H1 (cell line): ENCODE measurements around the gene KLHL10. TPM values are rescaled to one million over a fixed set of nuclear protein-coding genes. Genes with fewer than 3 reads are reported as not detected.

Experiments used
- CTCF ChIA-PET: fragments of 300-600 bp; sonication (Branson Sonifier 250); formaldehyde crosslinking; loops from one replicate; lab custom pipeline; 2021; ENCODE audit not compliant: partially characterized antibody; lab: Charles Lee
- POLR2A ChIA-PET: fragments of 300-600 bp; sonication (Branson Sonifier 250); formaldehyde crosslinking; loops from one replicate; lab custom pipeline; 2021; ENCODE audit warnings: inconsistent platforms; ENCODE audit not compliant: partially characterized antibody; lab: Charles Lee
- DNase-seq, 2 experiments: peaks; one replicate each; pipeline versions ENCODE4 v3.0.0 to v3.0.0-alpha.2; 2010 to 2022; ENCODE audit warnings: low spot score in 2 of 2, low read depth in 1 of 2, mixed read lengths in 1 of 2
- FAIRE-seq: peaks from 2 replicates; lab custom pipeline; 2011; peaks lifted over from hg19 to GRCh38; lab: Jason Lieb, UNC
- H2AFZ ChIP-seq: 2 replicates; pipeline ENCODE4 v1.8.1; 2012; ENCODE audit warnings: low read length, inconsistent platforms
- H2AK5ac ChIP-seq: 2 replicates; pipeline ENCODE4 v1.6.1; 2013; ENCODE audit warnings: low read depth, low read length
- H2BK120ac ChIP-seq: replicated peaks from 2 replicates; pipeline ENCODE3; 2013; ENCODE audit warnings: low read depth, low read length, inconsistent platforms
- H2BK12ac ChIP-seq: 2 replicates; pipeline ENCODE4 v1.6.1; 2013; ENCODE audit warnings: low read depth, low read length
- H2BK15ac ChIP-seq: 2 replicates; pipeline ENCODE4 v1.6.1; 2013; ENCODE audit warnings: low read length
- H2BK20ac ChIP-seq: 2 replicates; pipeline ENCODE4 v1.6.1; 2013; ENCODE audit warnings: low read length
- H2BK5ac ChIP-seq: 2 replicates; pipeline ENCODE4 v1.6.1; 2013; ENCODE audit warnings: low read depth, low read length
- H3K14ac ChIP-seq: 2 replicates; pipeline ENCODE4 v1.6.1; 2013; ENCODE audit warnings: inconsistent platforms; ENCODE audit not compliant: insufficient read length
- H3K18ac ChIP-seq: 2 replicates; pipeline ENCODE4 v1.6.1; 2013; ENCODE audit warnings: low read length; ENCODE audit errors: extremely low read depth
- H3K23ac ChIP-seq: 2 replicates; pipeline ENCODE4 v1.6.1; 2013; ENCODE audit warnings: inconsistent platforms; ENCODE audit not compliant: insufficient read length
- H3K23me2 ChIP-seq: 2 replicates; pipeline ENCODE4 v1.6.1; 2013; ENCODE audit warnings: low read depth, low read length
- H3K27ac ChIP-seq: 2 replicates; pipeline ENCODE4 v1.6.1; 2011; ENCODE audit warnings: low read depth, low read length, inconsistent platforms
- H3K27me3 ChIP-seq, 4 experiments: replicated peaks in 1 of 4; 1 replicate in 1 of 4; 2 replicates in 3 of 4; pipeline versions ENCODE4 v1.6.1 to v1.8.1; 2011 to 2013; ENCODE audit warnings: low read length in 3 of 4, mild to moderate bottlenecking in 3 of 4, inconsistent platforms in 2 of 4, mixed read lengths in 2 of 4, moderate library complexity in 1 of 4; ENCODE audit not compliant: control insufficient read depth in 3 of 4, insufficient read depth in 3 of 4; ENCODE audit errors: extremely low read depth in 1 of 4
- H3K36me3 ChIP-seq, 4 experiments: 2 replicates each; pipeline versions ENCODE4 v1.6.1 to v1.8.1; 2011 to 2013; ENCODE audit warnings: mild to moderate bottlenecking in 4 of 4, low read length in 3 of 4, moderate library complexity in 2 of 4, control low read depth in 1 of 4, inconsistent platforms in 1 of 4; ENCODE audit not compliant: insufficient read depth in 4 of 4, control insufficient read depth in 2 of 4
- H3K4ac ChIP-seq: replicated peaks from 2 replicates; pipeline ENCODE3; 2013; ENCODE audit warnings: low read length, low read depth, mixed read lengths, inconsistent platforms; ENCODE audit not compliant: insufficient read length
- H3K4me1 ChIP-seq, 4 experiments: replicated peaks in 1 of 4; 1 replicate in 1 of 4; 2 replicates in 3 of 4; pipeline versions ENCODE4 v1.6.1 to v1.8.1; 2011 to 2013; ENCODE audit warnings: low read length in 3 of 4, inconsistent platforms in 2 of 4, mixed read lengths in 1 of 4; ENCODE audit not compliant: insufficient read depth in 4 of 4, control insufficient read depth in 3 of 4
- H3K4me2 ChIP-seq, 2 experiments: 2 replicates each; pipeline versions ENCODE4 v1.6.1 to v1.8.1; 2011 to 2013; ENCODE audit warnings: low read depth in 2 of 2, low read length in 2 of 2, control low read depth in 1 of 2, inconsistent platforms in 1 of 2, mild to moderate bottlenecking in 1 of 2; ENCODE audit not compliant: insufficient read depth in 1 of 2
- H3K4me3 ChIP-seq, 4 experiments: fragments of 200-600, 300-600 bp in 1 of 4; sonication (generic), shearing (Covaris generic), sonication (Bioruptor Twin) in 1 of 4; 2 replicates each; pipeline versions ENCODE4 v1.5.1 to v1.8.1; 2011 to 2016; ENCODE audit warnings: low read length in 4 of 4, low read depth in 3 of 4, control low read depth in 2 of 4, inconsistent platforms in 2 of 4, mild to moderate bottlenecking in 2 of 4, mixed read lengths in 1 of 4, moderate library complexity in 1 of 4; ENCODE audit not compliant: insufficient read depth in 2 of 4; ENCODE audit errors: extremely low read depth in 1 of 4
- H3K56ac ChIP-seq: replicated peaks from 2 replicates; pipeline ENCODE3; 2013; ENCODE audit warnings: low read depth, mild to moderate bottlenecking, mixed read lengths, low read length, inconsistent platforms; ENCODE audit not compliant: insufficient read length
- H3K79me1 ChIP-seq: 2 replicates; pipeline ENCODE4 v1.6.1; 2013; ENCODE audit warnings: low read depth, low read length, control low read depth
- H3K79me2 ChIP-seq, 2 experiments: 2 replicates each; pipeline versions ENCODE4 v1.6.1 to v1.8.1; 2012 to 2013; ENCODE audit warnings: low read length in 2 of 2, mild to moderate bottlenecking in 2 of 2, inconsistent platforms in 1 of 2; ENCODE audit not compliant: insufficient read depth in 2 of 2, control insufficient read depth in 1 of 2
- H3K9ac ChIP-seq, 4 experiments: replicated peaks in 1 of 4; 1 replicate in 1 of 4; 2 replicates in 3 of 4; pipeline versions ENCODE4 v1.6.1 to v1.8.1; 2011 to 2013; ENCODE audit warnings: low read depth in 3 of 4, low read length in 3 of 4, control low read depth in 2 of 4, mild to moderate bottlenecking in 2 of 4, moderate library complexity in 2 of 4, inconsistent platforms in 1 of 4; ENCODE audit errors: extremely low read depth in 1 of 4
- H3K9me3 ChIP-seq, 2 experiments: 2 replicates each; pipeline versions ENCODE4 v1.6.1 to v1.8.1; 2012 to 2013; ENCODE audit warnings: mild to moderate bottlenecking in 2 of 2, moderate library complexity in 2 of 2, control low read depth in 1 of 2, inconsistent platforms in 1 of 2, low read depth in 1 of 2, low read length in 1 of 2, mixed read lengths in 1 of 2; ENCODE audit not compliant: insufficient read depth in 2 of 2
- H4K20me1 ChIP-seq, 2 experiments: replicated peaks in 1 of 2; 2 replicates each; pipeline versions ENCODE3 to v1.8.1; 2011 to 2013; ENCODE audit warnings: inconsistent platforms in 2 of 2, low read length in 2 of 2, mild to moderate bottlenecking in 1 of 2; ENCODE audit not compliant: insufficient read depth in 2 of 2, control insufficient read depth in 1 of 2
- H4K5ac ChIP-seq: 2 replicates; pipeline ENCODE4 v1.6.1; 2013; ENCODE audit warnings: low read length, low read depth, mixed read lengths, inconsistent platforms; ENCODE audit not compliant: insufficient read length
- H4K8ac ChIP-seq: 2 replicates; pipeline ENCODE4 v1.8.0; 2013; ENCODE audit warnings: mild to moderate bottlenecking, moderate library complexity, low read length, inconsistent platforms; ENCODE audit not compliant: insufficient read depth; ENCODE audit errors: extremely low read depth
- H4K91ac ChIP-seq: replicated peaks from 2 replicates; pipeline ENCODE3; 2013; ENCODE audit warnings: low read length, mixed read lengths, inconsistent platforms; ENCODE audit not compliant: insufficient read length
- ASH2L ChIP-seq: fragments of 200-600, 300-600 bp; sonication (generic); IDR thresholded peaks from one replicate; pipeline ENCODE4 v1.7.1; 2017; ENCODE audit warnings: low read length
- BCL11A ChIP-seq, 2 experiments: IDR thresholded peaks; one replicate each; pipeline ENCODE4 v1.6.1; 2011; ENCODE audit warnings: low read depth in 2 of 2, low read length in 2 of 2, mild to moderate bottlenecking in 2 of 2
- EP300 ChIP-seq, 2 experiments: IDR thresholded peaks; 1 replicate in 1 of 2; 2 replicates in 1 of 2; pipeline ENCODE4 v1.6.1; 2011 to 2012; ENCODE audit warnings: low read depth in 2 of 2, low read length in 2 of 2, mild to moderate bottlenecking in 2 of 2, borderline replicate concordance in 1 of 2, inconsistent platforms in 1 of 2, moderate library complexity in 1 of 2
- GTF2F1 ChIP-seq: IDR thresholded peaks from 2 replicates; pipeline ENCODE4 v1.6.1; 2012; ENCODE audit warnings: low read depth, low read length, improper control_type of control experiment, borderline replicate concordance
- MAX ChIP-seq: IDR thresholded peaks from 2 replicates; pipeline ENCODE4 v1.6.1; 2012; ENCODE audit warnings: inconsistent platforms
- SIN3A ChIP-seq, 2 experiments: IDR thresholded peaks in 1 of 2; conservative IDR thresholded peaks in 1 of 2; 2 replicates each; pipeline ENCODE4 v1.6.1; 2011 to 2012; ENCODE audit warnings: low read length in 2 of 2, improper control_type of control experiment in 1 of 2, low read depth in 1 of 2, mild to moderate bottlenecking in 1 of 2
- SP4 ChIP-seq: IDR thresholded peaks from 2 replicates; pipeline ENCODE4 v1.6.1; 2012; ENCODE audit warnings: low read length, inconsistent platforms
- YY1 ChIP-seq: IDR thresholded peaks from 2 replicates; pipeline ENCODE4 v1.6.1; 2011; ENCODE audit warnings: low read depth, mild to moderate bottlenecking, low read length
- WGBS, 2 experiments: shearing (Covaris generic) in 1 of 2; methylation state at CpG; one replicate each; pipeline versions ENCODE4 v1.1.6 to v1.1.7; 2013 to 2015; ENCODE audit warnings: low lambda C conversion rate in 2 of 2, mixed read lengths in 2 of 2, inconsistent platforms in 1 of 2, low coverage in 1 of 2, missing lambda C conversion rate in 1 of 2; ENCODE audit not compliant: insufficient replicate concordance in 2 of 2, insufficient coverage in 1 of 2, insufficient read length in 1 of 2; ENCODE audit errors: extremely low coverage in 1 of 2, missing lambda C conversion rate in 1 of 2; 5-methylcytosine and 5-hydroxymethylcytosine counted together
- polyA plus RNA-seq, 7 experiments: library from polyadenylated mRNA; depleted of rRNA in 3 of 7; stranded (reverse) in 5 of 7; unstranded in 2 of 7; fragments of >200 nt in 5 of 7; fragments of 200-250 nt in 2 of 7; gene quantifications; 1 replicate in 5 of 7; 2 replicates in 1 of 7; 4 replicates in 1 of 7; pipeline versions ENCODE4 v1.2.1 to v1.2.3, GENCODE V29; 2011 to 2013; ENCODE audit warnings: missing spikeins in 2 of 7, mixed read lengths in 2 of 7
- total RNA-seq: library from RNA; stranded (reverse); fragmentation: NEBNext Ultra II Directional; extraction: Animal tissue kit (Norgen Biotek cat#: 25700); gene quantifications from 2 replicates; pipeline ENCODE4 v1.2.1, GENCODE V29; 2021

Gene KLHL10
- total and polyA plus RNA-seq, 2 of the 8 experiments (the other 6 are each of a cell fraction or from before 2014, with no cell fraction given) = 0.19 to 0.26 TPM

- Histone ChIP-seq H3K23me2 (no peaks in the 10 kb centered on the region), H2AFZ (no peak overlapping the region), H2BK120ac (no peak overlapping the region), H3K79me1 (no peaks in the 10 kb centered on the region; the same call in 1 of the 2 replicates), H3K27me3 (no peaks in the 10 kb centered on the region), H3K23ac (no peak overlapping the region), H2BK20ac (no peak overlapping the region), H4K8ac (no peak overlapping the region), H3K9ac (no peak overlapping the region), H3K56ac (no peak overlapping the region), H3K4ac (no peak overlapping the region), H3K9me3 (peaks cover 0 to 3% of the 10 kb centered on the region in 2 experiments; a peak in 1 of 4 replicates), H3K4me1 (no peaks in the 10 kb centered on the region), H2BK12ac (no peak overlapping the region), H3K14ac (no peak overlapping the region), H3K27ac (no peak overlapping the region), H4K91ac (no peak overlapping the region), H3K4me3 (no peak overlapping the region), H2BK5ac (no peak overlapping the region), H3K36me3 (peaks cover 35 to 82% (median 71%) of the 10 kb centered on the region in 4 experiments), H4K20me1 (peaks cover 0 to 11% of the 10 kb centered on the region in 2 experiments), H3K18ac (no peak overlapping the region), H3K79me2 (no peaks in the 10 kb centered on the region), H2AK5ac (no peak overlapping the region), H2BK15ac (no peak overlapping the region), H4K5ac (no peak overlapping the region), H3K4me2 (no peak overlapping the region)
- TF ChIP-seq ASH2L (no peak), SIN3A (conservative IDR thresholded peaks at IDR 0.05 in 1 of 2, IDR thresholded peaks at IDR 0.05 in 1 of 2; ENCODE audit: low read depth in 1 of 2, low read length in 2 of 2) (no peak), GTF2F1 (no peak), MAX (no peak), YY1 (no peak), EP300 (IDR thresholded peaks at IDR 0.05; ENCODE audit: borderline replicate concordance in 1 of 2, low read depth in 2 of 2, low read length in 2 of 2) (no peak), BCL11A (IDR thresholded peaks at IDR 0.05; ENCODE audit: low read depth in 2 of 2, low read length in 2 of 2) (no peak), SP4 (no peak)
- no peak for FAIRE-seq
- no peak for DNase-seq
- CTCF ChIA-PET = interaction anchor here (1.4 kb wide), 1 partner anchor 10 kb away, joined by 3 read pairs; no protein-coding TSS in a partner anchor
- POLR2A ChIA-PET = interaction anchor here (1.0 to 1.8 kb wide), 3 partner anchors 8 to 184 kb away, joined by 3 to 4 read pairs (median 3); no protein-coding TSS in a partner anchor
- WGBS, 2 experiments = 95% methylated on average over 10 of the region's 10 CpGs; no CpG with 5 or more reads in 1 of the 2 experiments
These were observed 34.2 kb downstream of the KLHL10 start for GRCh38 chr17:41871789-41872188.
